NCI-H2227 (cell line): Measurements from ENCODE around the gene TENT5C.

Experiments used
- DNase-seq: peaks from one replicate; lab custom pipeline; 2025; ENCODE audit not compliant: unreplicated experiment; lab: John Stamatoyannopoulos, UW

TENT5C gene

DNA sequence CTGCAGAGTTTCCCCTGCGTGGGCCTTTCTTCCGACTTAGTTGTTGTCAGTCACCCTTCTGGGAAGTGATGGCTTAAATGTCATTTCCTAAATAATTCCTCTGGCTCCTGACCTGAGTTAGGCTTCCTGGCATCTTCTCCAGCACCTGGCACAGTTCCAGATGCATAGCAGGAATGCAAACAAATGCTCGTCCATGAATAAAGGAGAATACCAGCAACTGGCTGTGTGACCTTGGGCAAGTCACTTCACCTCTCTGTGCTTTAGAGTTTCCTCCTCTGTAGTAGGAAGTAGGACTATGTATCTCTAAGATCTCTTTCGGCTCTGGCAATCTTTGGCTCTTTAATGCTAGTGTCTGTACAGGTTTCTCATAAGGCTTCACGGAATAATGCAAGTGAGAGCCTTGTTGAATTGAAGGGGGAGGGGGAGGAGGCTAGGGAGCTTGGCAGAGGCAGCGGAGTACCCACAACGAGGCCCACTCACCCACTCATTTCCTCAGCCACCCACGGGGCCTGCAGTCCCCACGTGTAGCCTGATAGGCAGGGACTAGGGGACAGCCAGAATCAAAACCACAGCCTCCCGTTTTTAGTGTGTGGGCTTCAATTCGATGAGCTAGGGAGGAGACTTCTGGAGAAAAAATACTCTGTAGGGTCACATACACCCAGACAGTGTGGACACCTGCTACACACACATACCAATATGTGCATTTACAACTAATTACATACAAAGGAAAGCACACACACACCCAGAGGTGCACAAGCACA, 48.1 kb downstream of the TENT5C start:
- DNase-seq: no peak

GRCh38 chr1:117654493-117655219, 48.8 kb downstream of the TENT5C start:
- no peak for DNase-seq

DNA sequence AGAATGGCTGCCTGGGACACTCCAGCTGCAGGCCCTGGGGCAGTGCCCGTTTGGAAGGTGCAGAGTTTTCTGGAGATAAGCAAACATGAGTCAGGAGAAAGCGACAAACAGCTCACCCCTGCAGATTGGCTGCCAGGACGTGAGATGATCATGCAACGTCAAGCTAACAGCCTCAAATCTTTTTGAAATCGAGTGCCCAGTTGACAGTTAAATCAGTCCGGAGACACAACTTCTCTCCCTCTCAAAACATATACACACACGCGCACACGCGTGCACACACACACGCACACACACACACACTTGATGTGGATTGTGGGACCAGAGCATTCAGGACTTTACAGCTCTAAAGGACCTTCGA, 49.4 kb downstream of the TENT5C start:
- DNase-seq: no peak

DNA sequence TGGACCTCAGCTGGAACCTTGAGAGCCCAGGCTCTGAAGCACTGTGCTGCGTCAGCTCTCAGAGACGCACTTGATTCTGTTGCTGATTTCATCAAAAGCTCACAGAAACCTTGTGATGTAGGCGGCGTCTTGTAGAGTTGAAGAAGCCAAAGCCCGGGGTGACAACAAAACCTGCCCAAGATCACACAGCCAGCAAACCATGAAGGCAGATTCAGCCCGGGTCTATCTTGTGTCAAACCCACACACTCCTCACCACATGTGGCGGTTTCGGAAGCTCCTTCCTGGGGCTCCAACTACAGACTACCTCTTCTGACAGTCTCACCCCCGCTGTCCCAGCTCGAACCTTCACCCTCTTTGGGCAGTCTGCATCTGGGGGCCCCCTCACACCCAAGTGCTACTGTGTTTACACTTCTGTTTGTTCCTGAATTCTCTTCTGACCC, 50.4 kb downstream of the TENT5C start:
- no peak for DNase-seq

DNA sequence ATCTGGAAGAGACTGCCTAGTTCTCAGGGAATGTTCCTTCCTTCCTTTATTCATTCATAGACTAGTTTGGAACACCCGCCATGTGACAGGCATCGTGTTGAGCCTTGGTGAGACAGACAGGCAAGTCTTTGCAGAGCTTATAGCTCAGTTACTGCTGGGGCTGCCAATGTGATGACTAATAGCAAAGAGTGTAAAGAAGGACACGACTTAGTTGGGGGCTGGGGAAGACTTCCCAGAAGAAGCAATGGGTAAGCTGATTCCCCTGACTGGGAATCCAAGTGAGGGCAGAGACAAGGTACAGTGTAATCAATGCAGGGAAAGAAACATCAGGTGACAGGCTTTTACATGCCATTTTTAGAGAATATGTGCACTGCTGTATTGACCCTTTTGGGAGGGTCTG, 51.2 kb downstream of the TENT5C start:
- no peak for DNase-seq

- no peak for DNase-seq
These were observed 52.3 kb downstream of the TENT5C start for GRCh38 chr1:117657949-117658660.

GRCh38 chr1:117658676-117659075, 52.8 kb downstream of the TENT5C start:
- DNase-seq: no peak

GRCh38 chr1:117659550-117660270, 53.9 kb downstream of the TENT5C start:
- DNase-seq: no peak

DNA sequence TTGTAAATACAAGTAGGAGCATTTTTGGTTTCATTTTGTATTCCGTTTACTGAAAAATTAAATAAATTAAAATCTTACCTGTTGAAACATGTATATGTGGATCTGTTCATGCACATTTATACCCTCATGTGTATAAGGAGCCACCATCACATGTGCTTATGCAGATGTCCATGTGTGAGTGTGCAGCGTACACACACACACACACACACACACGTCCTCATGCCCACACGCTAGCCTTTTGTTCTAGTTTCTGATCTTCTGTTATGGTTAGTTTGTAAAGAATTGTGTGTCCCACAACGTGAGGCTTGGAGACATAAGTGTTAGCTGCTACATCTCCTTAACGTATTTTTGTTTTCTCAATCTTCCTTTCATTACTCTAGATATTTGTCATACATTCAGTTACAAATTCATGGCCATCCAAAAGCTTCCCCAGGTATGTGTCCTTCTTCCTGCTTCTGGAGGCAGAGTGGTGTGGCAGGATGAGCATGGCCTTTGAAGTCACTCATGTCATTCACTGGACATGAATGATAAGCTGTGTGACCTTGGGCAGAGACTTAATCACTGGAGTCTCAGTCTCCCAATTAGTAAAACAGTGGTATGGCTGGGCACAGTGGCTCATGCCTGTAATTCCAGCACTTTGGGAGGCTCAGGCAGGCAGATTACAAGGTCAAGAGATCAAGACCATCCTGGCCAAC, 54.6 kb downstream of the TENT5C start:
- DNase-seq: no peak

- DNase-seq: no peak
These were observed 55.2 kb downstream of the TENT5C start for GRCh38 chr1:117661027-117661426.

- no peak for DNase-seq
These were observed 56.8 kb downstream of the TENT5C start for GRCh38 chr1:117662667-117663066.

DNA sequence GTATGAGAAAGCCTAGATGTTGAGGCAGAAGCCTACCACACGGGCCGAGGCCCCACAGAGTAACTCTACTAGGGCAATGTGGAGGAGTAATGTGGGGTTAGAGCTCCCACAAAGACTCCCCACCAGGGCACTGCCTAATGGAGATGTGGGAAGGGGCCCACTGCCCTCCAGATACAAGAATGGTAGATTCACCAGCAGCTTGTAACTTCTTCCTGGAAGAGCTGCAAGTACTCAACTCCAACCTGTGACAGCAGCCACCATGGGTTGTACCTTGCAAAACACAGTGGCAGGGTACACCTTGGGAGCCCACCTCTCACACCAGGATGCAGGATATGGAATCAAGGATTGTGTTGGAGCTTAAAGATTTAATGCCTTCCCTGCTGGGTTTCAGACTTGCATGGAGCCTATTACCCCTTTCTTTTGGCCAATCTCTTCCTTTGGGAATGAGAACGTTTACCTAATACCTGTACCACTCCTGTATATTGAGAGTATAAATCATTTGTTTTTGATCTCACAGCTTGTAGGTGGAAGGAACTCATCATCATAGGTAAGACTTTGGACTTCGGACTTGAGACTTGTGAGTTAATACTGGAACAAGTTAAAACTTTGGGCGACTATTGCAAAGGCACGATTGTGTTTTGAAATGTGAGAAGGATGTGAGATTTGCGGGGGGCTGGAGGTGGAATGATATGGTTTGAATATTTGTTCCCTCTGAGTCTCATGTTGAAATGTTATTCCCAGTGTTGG, 57.5 kb downstream of the TENT5C start:
- no peak for DNase-seq

DNA sequence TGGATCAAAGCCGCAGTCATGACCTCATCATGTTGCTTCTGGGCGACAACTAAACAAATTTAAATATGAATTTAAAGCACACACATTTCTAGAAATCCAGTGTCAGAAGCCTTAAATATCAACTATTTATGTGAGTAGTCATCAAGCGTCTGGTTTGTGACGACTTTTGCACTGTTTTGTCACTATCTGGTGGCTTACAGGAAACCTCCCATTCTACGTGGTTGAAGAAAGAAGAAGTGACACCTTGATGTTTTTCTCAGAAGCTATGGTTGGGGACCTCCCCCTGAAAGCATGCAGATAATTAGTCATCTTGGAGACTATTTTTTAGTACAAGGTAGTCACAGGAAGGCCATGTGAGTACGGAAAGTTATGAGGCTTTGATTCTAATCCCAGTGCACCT, 58.5 kb downstream of the TENT5C start:
- DNase-seq: no peak

GRCh38 chr1:117665556-117666270, 59.9 kb downstream of the TENT5C start:
- no peak for DNase-seq

- no peak for DNase-seq
These were observed 63.7 kb downstream of the TENT5C start for GRCh38 chr1:117669572-117669971.

- no peak for DNase-seq
These were observed 65.3 kb downstream of the TENT5C start for GRCh38 chr1:117670976-117671780.

GRCh38 chr1:117671781-117672501, 66.1 kb downstream of the TENT5C start:
- peak; percentile 13 for DNase-seq

GRCh38 chr1:117672756-117673155, 66.9 kb downstream of the TENT5C start:
- DNase-seq: no peak
